K562 (cell line): Measurements from ENCODE around the gene CLCNKA. TPM values are rescaled to one million over a fixed set of nuclear protein-coding genes. Genes with fewer than 3 reads are reported as not detected.

Experiments
- CBX3 ChIP-seq, 2 experiments: IDR thresholded peaks; 1 replicate in 1 of 2; 2 replicates in 1 of 2; pipeline ENCODE4 v1.6.1; 2012; ENCODE audit warnings: inconsistent platforms in 2 of 2, low read length in 2 of 2, borderline replicate concordance in 1 of 2, control low read depth in 1 of 2
- KDM2B ChIP-seq: fragments of 250-450 bp; sonication (Bioruptor Pico); IDR thresholded peaks from 2 replicates; pipeline ENCODE4 v1.8.0; 2021; ENCODE audit warnings: mild to moderate bottlenecking, moderate library complexity
- MGA ChIP-seq: fragments of 450-650 bp; IDR thresholded peaks from 2 replicates; pipeline ENCODE4 v1.6.1; 2016; ENCODE audit warnings: mild to moderate bottlenecking, moderate library complexity
- NEUROD1 ChIP-seq: fragments of 150-350 bp; IDR thresholded peaks from 2 replicates; pipeline ENCODE4 v1.6.1; 2014; ENCODE audit warnings: borderline replicate concordance, low read length, low read depth; ENCODE audit not compliant: partially characterized antibody
- SMARCB1 ChIP-seq: IDR thresholded peaks from 2 replicates; pipeline ENCODE4 v1.6.1; 2011; ENCODE audit warnings: improper control_type of control experiment, low read depth; ENCODE audit not compliant: insufficient read length
- SNIP1 ChIP-seq: fragments of 450-650 bp; IDR thresholded peaks from 2 replicates; pipeline ENCODE4 v1.7.1; 2017; ENCODE audit warnings: low read depth, mild to moderate bottlenecking
- TFAM ChIP-seq: fragments of 250-450 bp; sonication (Bioruptor Pico); conservative IDR thresholded peaks from 2 replicates; pipeline ENCODE4 v1.5.0; 2021; ENCODE audit warnings: mild to moderate bottlenecking, moderate library complexity
- ZNF121 ChIP-seq: sonication (generic); formaldehyde crosslinking; conservative IDR thresholded peaks from 2 replicates; pipeline ENCODE4 v1.8.0; 2022; ENCODE audit warnings: missing genetic modification reagents
- ZNF444 ChIP-seq: fragments of 250-450 bp; sonication (Bioruptor Pico); IDR thresholded peaks from 2 replicates; pipeline ENCODE4 v1.4.0; 2020; ENCODE audit warnings: mild to moderate bottlenecking, moderate library complexity
- polyA plus RNA-seq, 8 experiments: library from polyadenylated mRNA; depleted of rRNA in 4 of 8; stranded (reverse) in 5 of 8; unstranded in 3 of 8; fragments of >200 nt; fragmentation: Nextera tagmentation in 2 of 8; fragmentation: Illumina TruSeq in 1 of 8; extraction: Ambion mirVana in 2 of 8; extraction: Trizol in 1 of 8; gene quantifications; 2 replicates each; pipeline versions ENCODE4 v1.2.1 to v1.2.3, GENCODE V29; 2011 to 2014; ENCODE audit warnings: inconsistent platforms in 1 of 8, missing spikeins in 1 of 8
- total RNA-seq, 7 experiments: library from RNA; depleted of rRNA in 6 of 7; stranded (reverse); fragments of >200 nt in 6 of 7; fragmentation: Illumina TruSeq in 2 of 7; extraction: Trizol in 2 of 7; gene quantifications; 2 replicates each; pipeline versions ENCODE4 v1.2.1 to v1.2.3, GENCODE V29; 2011 to 2021; ENCODE audit warnings: low replicate concordance in 1 of 7

Gene CLCNKA
- total and polyA plus RNA-seq, 9 of the 15 experiments (the other 6 are each of a cell fraction or from before 2014, with no cell fraction given), result 0.03 to 0.37 (median 0.10) TPM; not detected in 3

DNA sequence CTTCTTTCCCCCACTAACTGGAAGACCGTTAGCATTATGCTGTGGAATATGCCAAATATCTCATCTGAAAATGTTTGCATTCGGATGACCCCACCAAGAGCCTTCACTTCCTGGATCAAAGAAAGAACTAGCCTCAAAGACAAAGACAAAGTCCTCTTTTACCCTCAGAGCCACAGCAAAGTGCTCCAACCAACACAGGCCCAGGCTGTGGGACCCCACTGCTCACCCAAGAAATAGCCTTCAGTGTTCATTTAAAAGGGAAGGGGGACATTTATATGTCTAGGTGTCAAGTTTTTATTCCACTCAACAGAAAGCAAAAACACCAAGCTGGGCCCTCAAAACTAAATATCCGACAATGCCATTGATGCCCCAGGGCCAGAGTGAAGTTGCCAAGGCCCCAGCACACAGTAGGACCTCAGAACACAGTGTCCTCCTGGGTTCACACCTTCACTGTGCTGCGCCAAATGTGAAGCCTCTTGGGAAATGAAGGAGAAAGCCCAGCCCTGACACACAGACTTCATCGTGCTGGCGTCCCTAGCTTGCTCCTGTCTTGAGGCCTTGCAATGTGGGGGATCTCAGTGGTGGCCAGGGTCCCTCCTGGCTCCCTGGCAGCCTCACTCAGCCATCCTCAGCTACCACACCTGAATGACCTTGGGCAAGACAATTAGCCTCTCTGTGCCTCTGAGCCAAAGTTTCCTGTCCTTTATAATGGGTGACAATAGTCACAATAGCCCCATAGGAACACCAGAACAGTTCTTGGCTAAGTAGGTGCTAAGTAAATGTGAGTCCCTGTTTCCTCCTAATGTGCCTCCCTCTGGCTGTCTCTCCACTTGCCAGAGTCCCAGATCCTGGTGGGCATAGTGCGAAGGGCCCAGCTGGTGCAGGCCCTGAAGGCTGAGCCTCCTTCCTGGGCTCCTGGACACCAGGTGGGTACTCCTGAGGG is 33.0 kb downstream of the CLCNKA start (continued):
- TF ChIP-seq MGA, result no peak
- TF ChIP-seq ZNF121 (CRISPR knock-in tag), result peak; percentile 99
- TF ChIP-seq SMARCB1, result peak; percentile 7
- no peak for TF ChIP-seq NEUROD1
- no peak for TF ChIP-seq TFAM (CRISPR knock-in tag)
- TF ChIP-seq KDM2B, result no peak
- no peak for TF ChIP-seq SNIP1
- no peak for TF ChIP-seq CBX3 (IDR thresholded peaks at IDR 0.05; ENCODE audit: borderline replicate concordance in 1 of 2, low read length in 2 of 2)
- no peak for TF ChIP-seq ZNF444 (CRISPR knock-in tag)
